ENCODE results near the gene UVSSA.
A peak's percentile ranks its signal among the peaks of the same experiment; 100 is the strongest.

UVSSA gene

GRCh38 chr4:1345903-1346780 lies 866 bp upstream of the UVSSA start:
- no peaks in the 10 kb centered on the region for H3K9me3 ChIP-seq (ENCODE audit: severe bottlenecking)
- H3K36me3 ChIP-seq = peaks cover 19% of the 10 kb centered on the region
- TF ChIP-seq CTCF (IDR thresholded peaks at IDR 0.05; ENCODE audit: low read depth, low read length) = peak; percentile 30; the same call in 1 of the 2 replicates
- no peaks in the 10 kb centered on the region for H3K27me3 ChIP-seq (ENCODE audit: insufficient read depth, low read depth, severe bottlenecking)
- peak overlapping the region; percentile 89 for H3K4me3 ChIP-seq (ENCODE audit: low read depth, low read length)
- peak; percentile 68 for DNase-seq
- peak overlapping the region; percentile 94 for H3K27ac ChIP-seq

DNA sequence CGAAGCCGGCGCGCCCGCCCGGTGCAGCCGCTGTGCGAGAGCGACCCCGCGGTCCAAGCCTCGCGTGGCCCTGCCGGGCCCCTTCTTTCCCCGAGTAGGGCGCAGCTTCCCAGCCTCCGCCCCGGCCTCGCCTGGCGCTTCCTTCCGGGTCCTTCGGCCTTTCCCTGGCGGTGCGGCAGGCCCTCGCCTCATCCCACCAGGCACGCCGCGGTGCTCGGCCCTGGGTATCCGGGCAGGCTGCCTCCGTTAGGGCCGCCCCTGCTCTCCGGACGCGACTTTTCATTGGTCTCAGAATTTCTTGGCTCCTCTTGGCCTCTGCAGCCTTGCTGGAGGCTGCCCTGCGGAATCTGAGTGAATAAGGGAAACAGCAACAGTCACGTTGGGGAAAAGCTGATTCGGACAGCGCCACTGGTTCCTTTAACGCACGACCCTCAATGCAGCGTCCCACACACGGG lies 429 bp downstream of the UVSSA start:
- DNase-seq = peak; percentile 52
- Histone ChIP-seq H3K36me3 (peaks cover 19% of the 10 kb centered on the region), H3K4me3 (ENCODE audit: low read depth, low read length) (peak overlapping the region; percentile 71), H3K27me3 (ENCODE audit: insufficient read depth, low read depth, severe bottlenecking) (no peaks in the 10 kb centered on the region), H3K27ac (peak overlapping the region; percentile 78), H3K9me3 (ENCODE audit: severe bottlenecking) (no peaks in the 10 kb centered on the region)
- no peak for TF ChIP-seq CTCF (IDR thresholded peaks at IDR 0.05; ENCODE audit: low read depth, low read length)

DNA sequence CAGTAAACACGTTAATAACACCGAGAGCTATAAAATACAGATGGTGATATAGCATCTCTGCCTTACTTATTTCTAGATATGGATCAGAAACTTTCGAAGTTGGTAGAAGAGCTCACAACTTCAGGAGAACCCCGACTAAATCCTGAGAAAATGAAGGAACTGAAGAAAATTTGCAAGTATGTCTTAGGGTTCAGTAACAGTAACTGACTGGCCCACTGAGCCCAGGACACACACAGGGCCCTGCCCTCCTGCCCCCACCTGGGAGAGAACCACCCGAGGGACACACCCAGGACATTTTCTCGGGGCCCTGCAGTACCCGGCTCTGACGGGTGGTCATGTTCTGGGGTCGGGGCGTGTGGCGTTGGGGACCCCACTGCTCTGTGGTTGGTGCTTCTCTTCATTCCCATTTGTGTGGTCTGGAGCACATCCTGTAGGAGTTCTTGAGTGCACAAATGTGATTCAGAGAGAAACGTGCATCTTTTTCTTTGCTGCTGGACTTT lies 1.1 kb downstream of the UVSSA start:
- Histone ChIP-seq H3K27me3 (ENCODE audit: insufficient read depth, low read depth, severe bottlenecking) (no peaks in the 10 kb centered on the region), H3K4me3 (ENCODE audit: low read depth, low read length) (peak overlapping the region; percentile 71), H3K9me3 (ENCODE audit: severe bottlenecking) (no peaks in the 10 kb centered on the region), H3K27ac (peak overlapping the region; percentile 78), H3K36me3 (peaks cover 25% of the 10 kb centered on the region)
- no peak for TF ChIP-seq CTCF (IDR thresholded peaks at IDR 0.05; ENCODE audit: low read depth, low read length)
- no peak for DNase-seq

GRCh38 chr4:1348746-1349145 lies 1.7 kb downstream of the UVSSA start:
- no peak overlapping the region for H3K27ac ChIP-seq
- no peaks in the 10 kb centered on the region for H3K27me3 ChIP-seq (ENCODE audit: insufficient read depth, low read depth, severe bottlenecking)
- peaks cover 29% of the 10 kb centered on the region for H3K36me3 ChIP-seq
- no peak for TF ChIP-seq CTCF (IDR thresholded peaks at IDR 0.05; ENCODE audit: low read depth, low read length)
- DNase-seq = no peak
- H3K9me3 ChIP-seq (ENCODE audit: severe bottlenecking) = no peaks in the 10 kb centered on the region
- no peak overlapping the region for H3K4me3 ChIP-seq (ENCODE audit: low read depth, low read length)

DNA sequence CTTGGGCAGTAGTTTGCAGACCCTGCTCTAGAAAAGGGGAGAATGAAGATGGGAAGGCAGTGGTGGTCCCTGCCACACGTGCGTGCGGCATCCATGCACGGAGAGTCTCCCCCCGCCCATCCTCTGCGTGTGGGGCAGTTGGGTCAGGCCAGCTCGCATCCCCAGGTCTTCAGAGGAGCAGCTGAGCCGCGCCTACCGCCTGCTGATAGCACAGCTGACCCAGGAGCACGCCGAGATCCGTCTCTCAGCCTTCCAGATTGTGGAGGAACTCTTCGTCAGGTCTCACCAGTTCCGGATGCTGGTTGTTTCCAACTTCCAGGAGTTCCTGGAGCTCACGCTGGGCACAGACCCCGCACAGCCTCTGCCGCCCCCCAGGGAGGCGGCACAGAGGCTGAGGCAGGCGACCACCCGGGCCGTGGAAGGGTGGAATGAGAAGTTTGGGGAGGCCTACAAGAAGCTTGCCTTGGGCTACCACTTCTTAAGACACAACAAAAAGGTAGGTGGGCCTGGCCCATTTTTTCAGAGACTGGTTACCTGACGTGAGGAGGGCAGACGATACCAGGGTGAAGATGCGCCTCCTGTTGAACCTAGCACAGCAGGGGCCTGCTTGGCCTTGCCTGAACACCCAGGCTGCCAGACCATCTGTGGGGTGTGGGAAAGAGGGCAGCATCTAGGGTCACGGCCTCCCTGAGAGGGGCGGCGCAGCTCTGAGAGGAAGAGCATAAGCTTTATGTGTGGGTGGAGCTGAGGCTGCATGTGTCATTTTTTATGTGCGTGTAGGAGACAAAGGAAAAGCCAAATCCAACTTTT lies 2.6 kb downstream of the UVSSA start:
- no peak for TF ChIP-seq CTCF (IDR thresholded peaks at IDR 0.05; ENCODE audit: low read depth, low read length)
- no peak overlapping the region; the same call in 1 of the 2 replicates for H3K27ac ChIP-seq
- no peaks in the 10 kb centered on the region for H3K27me3 ChIP-seq (ENCODE audit: insufficient read depth, low read depth, severe bottlenecking)
- no peaks in the 10 kb centered on the region for H3K9me3 ChIP-seq (ENCODE audit: severe bottlenecking)
- H3K36me3 ChIP-seq = peaks cover 29% of the 10 kb centered on the region
- DNase-seq = no peak
- no peak overlapping the region for H3K4me3 ChIP-seq (ENCODE audit: low read depth, low read length)
